Colon (tissue), 2 donors: ENCODE data around the gene FRMD7.
"Not testable (repeated sequence)": the region's sequence is repeated elsewhere in the genome, so short reads cannot be mapped to it uniquely, and the experiment has no call there.

Experiments used
- FAIRE-seq: peaks from 2 replicates; lab custom pipeline; 2012; peaks lifted over from hg19 to GRCh38; lab: Jason Lieb, UNC
- donor health status: control.
- donor health status: control.

FRMD7 gene

DNA sequence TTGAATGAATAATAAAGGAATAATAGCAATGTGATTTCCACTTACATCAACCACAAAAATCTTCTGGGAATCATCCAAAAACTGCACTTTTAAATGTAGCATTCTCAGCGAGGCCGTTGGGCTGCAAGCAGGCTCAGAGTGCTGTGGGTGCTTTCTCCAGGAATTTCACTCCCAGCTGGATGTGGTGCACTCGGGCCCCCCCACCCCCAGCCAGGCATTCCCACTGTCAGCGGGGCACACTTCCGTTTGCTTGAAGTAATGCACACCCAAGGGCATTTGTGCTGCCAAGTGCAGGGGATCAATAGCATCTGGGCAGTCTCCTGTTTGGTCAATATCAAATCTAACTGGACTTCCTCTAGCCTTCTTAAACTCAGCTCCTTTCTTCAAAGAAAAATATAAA, at the start of gene FRMD7:
TSS of gene FRMD7 (minus strand) at position 278 of the 400 bp plus-strand sequence. CDS start at position 102, 176 bp downstream.
- FAIRE-seq = no peak

DNA sequence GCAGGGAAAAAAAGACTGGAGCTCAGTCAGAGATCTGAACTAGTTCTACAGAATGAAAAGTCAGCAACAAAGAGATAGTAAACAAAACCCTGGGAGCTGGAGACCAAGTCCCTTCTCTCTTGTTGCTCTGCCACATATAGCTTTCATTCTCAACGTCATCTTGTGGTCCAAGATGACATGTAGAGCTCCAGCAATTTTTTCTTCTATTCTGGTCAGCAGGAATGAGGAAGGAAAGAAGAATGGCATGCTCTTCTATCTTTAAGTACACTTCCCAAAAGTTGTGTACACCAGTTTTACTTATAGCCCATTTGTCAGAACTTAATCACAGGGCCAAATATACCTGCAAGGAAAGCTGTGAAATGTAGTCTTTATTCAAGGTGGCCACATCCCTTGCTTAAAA, 45.8 kb upstream of the FRMD7 start:
- FAIRE-seq = no peak

- no peak for FAIRE-seq
Observed at GRCh38 chrX:132171881-132172280, 44.1 kb upstream of the FRMD7 start.

DNA sequence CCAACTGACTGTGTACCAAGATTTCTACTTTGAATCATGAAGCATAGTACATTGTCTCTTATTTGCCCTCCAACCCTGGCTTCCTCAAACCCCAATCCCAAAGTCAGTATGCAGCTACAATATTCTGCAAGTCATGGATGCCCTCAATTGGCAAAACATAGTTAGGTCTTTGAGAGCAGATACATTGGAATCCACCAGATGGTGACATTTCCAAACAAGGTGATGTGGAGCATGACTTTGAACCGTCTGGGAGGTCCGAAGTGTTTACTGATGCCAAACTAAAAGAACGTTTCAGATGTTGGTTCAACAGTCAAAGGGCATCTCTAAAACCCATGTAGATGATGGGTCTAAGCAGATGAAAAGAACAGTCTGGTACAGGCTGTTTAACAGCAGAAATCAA, 43.7 kb upstream of the FRMD7 start:
- FAIRE-seq = no peak

GRCh38 chrX:132169554-132169953, 41.7 kb upstream of the FRMD7 start:
- no peak for FAIRE-seq

DNA sequence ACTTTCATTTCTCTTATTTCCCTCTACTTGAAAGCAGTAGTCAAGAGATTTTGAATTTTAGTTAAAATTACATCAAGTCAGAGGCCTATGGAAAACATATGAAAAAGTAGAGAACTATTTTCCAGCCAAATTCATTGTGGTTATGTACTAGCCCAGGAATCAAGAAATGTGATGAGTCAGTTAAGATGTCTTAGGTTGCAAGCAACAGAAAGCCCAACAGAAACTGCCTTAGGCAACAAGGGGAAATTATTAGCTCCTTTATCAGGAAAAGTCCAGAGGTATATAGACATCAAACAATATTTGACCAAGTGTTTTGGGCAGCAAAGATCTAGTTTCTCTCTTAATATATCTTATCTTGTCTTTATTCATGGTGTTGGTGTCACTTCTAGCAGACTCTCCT, 37.8 kb upstream of the FRMD7 start:
- FAIRE-seq = no peak

GRCh38 chrX:132165005-132165404, 37.2 kb upstream of the FRMD7 start:
- FAIRE-seq = no peak

- FAIRE-seq = not testable (repeated sequence)
Observed at GRCh38 chrX:132163094-132163493, 35.3 kb upstream of the FRMD7 start.

DNA sequence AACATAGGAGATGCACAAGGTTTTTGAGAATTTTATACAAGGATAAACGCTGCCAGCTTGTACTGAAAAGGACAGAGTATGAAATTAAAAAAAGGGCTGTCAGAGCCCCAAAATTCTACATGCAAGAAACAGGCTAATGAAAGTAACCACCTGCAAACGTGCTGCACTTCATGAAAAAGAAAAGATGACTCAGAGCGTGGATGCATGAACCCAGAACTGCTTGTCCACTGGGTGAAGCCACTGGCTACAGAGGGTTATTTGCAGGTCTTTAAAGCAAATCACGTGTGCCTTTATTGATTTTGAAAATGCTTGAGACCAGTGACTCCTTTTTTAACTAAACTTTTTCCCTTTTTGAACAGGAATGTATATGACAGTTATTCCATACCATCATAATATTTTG, 25.3 kb upstream of the FRMD7 start:
- no peak for FAIRE-seq

- peak; percentile 36 for FAIRE-seq
Observed at GRCh38 chrX:132146456-132146855, 18.6 kb upstream of the FRMD7 start.

DNA sequence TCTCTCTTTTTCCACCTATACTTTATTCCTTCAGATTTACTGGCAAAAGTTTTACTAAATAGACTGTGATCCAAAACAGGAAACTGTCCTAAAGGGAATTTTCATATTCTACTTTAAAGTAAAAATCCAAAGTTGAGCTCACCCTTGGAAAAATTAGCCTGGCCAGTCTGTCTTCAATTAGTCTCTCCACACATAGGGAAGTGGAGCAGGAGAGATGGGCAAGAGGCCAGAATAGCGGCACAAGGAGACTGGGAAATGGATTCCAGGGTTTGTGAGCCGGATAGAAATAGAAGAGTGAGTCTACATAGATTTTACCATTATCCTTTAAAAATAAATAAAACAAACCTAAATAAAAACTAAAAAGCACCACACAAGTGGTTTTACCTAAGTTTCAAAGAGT, 16.2 kb upstream of the FRMD7 start:
- no peak for FAIRE-seq

DNA sequence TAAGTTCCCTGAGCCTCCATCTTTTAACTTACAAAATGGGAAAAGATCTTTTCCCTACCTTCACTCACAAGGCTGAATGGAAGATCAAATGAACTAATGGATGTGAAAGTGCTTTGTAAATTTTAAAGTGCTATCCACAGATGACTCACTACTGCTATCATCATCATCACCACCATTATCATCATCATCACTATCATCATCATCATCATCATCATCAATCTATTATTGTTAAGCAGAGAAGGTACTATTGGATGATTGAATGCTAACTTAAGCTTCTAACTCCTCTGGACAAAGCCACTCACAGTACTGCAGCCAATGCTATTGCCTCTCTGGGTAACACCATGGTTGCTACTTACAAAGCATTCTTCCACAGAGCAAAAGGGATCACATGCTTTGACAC, 1.9 kb downstream of the FRMD7 start:
- FAIRE-seq = no peak

- no peak for FAIRE-seq
Observed at GRCh38 chrX:132120913-132121312, 6.9 kb downstream of the FRMD7 start.

DNA sequence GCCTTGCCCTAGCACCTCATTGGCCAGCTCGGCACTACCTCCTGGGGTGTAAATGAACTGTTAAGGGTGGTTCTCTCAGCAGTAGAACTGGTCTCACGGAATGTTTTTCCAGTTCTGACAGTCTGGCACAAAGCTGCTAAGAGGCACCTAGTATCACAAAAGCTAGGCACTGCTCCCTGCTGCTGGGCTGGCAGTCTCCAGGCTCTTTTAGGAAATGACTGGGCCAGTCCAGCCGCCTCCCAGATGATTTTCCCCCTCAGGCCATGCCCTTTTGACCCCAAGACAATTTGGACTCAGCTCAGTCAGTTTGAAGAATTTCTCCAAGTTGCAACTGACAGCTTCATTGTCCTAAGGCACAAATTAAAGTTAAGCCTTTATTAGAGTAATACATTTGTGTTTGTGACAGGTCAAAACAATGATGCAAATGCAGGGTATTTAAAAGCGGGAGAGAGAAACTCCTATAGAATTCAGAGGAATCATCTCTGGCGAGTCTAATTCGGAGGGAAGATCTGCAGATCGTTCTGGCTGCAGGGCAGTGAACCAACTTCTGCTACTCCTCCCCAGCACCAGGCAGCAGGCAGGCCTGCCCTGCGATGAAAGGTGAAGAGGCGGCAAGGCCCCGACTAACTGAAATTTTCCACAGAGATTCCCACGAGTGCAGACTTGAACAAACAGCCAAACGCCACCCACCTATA, 7.9 kb downstream of the FRMD7 start:
- FAIRE-seq = no peak

GRCh38 chrX:132119283-132119682, 8.5 kb downstream of the FRMD7 start:
- FAIRE-seq = no peak

GRCh38 chrX:132118358-132118757, 9.5 kb downstream of the FRMD7 start:
- no peak for FAIRE-seq

DNA sequence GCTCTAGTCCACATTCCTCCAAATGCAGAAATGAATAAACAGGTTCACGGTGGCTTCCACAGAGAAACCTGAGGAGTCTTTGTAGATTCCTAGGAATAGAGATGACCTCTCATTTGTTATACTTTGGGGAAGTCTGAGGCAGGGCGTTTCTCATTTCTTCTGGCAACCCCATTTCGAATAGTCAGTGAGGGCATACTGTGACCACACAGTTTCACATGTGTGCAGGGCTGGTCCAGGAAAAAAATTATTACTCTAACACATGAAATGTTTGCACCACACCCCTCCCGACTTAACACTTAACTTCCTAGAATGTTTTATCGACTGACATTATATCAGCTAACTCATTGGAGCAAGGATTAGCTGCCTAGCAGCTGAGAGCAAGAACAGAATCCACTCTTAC, 12.0 kb downstream of the FRMD7 start:
- no peak for FAIRE-seq

DNA sequence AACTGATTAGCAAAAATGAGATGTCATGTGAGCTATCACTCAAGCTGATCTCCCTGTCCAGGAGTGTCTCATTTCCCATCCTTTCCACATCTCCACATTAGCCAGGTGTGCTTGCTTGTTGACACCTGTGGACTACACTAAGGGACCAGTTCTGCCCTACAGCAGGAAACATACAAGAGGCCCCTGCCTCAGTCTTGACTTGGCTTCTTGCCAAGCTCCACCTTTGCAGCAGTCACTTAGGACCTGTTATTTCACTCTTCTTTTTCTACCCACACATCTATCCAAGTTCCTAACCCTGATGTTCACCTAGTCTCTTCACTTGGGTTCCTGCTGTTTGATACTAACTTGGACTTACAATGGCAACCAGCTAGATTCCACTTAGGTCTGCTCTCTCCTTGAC, 13.2 kb downstream of the FRMD7 start:
- no peak for FAIRE-seq

DNA sequence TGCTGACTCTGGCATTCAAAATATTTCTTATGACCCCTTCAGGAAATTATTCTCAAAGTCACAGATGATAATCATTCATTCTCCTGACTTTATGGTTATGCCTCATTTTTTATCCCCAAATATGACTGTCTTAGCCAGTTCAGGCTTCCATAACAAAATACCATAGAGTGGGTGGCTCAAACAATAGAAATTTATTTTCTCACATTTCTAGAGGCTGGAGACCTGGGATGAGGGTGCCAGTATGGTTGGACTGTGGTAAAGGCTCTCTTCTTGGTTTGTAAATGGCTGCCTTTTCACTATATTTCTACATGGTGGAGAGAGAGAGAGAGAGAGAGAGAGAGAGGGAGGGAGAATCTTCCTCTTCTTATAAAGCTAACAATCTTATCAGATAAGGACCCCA, 20.5 kb downstream of the FRMD7 start:
- FAIRE-seq = no peak

DNA sequence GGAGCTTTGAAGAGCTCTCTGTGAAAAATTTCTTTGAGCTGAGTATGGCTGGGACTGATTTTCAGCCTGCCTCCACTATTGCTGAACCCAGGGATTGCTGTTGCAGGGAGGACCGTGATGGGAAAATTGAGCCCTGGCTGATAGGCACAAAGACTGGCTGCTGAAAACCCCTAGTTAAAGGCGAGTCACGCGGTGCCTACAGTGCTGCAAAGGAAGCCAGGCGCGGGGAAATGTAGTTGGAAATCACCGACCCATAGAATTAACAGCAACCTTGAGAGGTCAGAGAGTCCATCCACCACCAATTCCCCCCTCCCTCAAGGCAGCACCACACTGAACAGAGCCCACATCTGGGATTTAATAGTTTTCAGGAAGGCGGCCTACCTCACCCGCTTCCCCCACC, 26.0 kb downstream of the FRMD7 start:
- no peak for FAIRE-seq

DNA sequence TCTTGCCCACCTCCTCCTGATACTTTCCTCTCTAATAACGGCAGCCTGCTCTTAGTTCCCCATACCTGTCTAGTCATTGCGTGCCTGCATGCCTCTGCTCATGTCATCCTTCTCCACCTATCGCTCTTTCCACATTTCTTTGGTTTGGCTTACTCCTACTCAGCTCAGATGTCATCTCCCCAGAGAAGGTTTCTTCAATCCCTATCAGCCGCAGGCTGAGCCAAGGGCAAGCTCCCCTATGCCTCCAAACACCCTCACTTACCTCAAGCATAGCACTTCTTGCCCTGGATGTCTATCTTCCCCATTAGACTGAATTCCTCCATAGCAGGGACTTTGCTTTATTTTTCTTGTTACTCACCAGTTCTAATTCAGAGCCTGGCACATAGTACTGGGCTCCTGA, 26.6 kb downstream of the FRMD7 start:
- FAIRE-seq = no peak

DNA sequence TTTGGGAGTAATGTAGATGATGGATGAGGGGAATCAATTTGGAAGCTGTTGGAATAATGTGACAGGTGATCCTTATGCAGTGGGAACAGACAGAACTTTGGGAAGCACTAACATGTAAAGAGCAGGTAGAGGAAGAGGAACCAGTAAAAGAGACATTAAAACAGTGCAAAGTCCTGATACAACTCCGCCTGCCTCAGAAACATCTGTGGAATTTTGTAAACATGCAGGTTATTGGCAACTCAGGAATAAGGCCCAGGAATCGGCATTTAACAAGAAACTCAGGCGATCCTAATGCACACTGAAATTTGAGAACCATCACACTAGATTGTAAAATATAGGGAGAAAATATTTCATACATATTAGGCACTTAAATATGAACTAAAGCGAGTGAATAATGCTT, 29.1 kb downstream of the FRMD7 start:
- peak; percentile 91 for FAIRE-seq

- no peak for FAIRE-seq
Observed at GRCh38 chrX:132094164-132094563, 33.7 kb downstream of the FRMD7 start.

DNA sequence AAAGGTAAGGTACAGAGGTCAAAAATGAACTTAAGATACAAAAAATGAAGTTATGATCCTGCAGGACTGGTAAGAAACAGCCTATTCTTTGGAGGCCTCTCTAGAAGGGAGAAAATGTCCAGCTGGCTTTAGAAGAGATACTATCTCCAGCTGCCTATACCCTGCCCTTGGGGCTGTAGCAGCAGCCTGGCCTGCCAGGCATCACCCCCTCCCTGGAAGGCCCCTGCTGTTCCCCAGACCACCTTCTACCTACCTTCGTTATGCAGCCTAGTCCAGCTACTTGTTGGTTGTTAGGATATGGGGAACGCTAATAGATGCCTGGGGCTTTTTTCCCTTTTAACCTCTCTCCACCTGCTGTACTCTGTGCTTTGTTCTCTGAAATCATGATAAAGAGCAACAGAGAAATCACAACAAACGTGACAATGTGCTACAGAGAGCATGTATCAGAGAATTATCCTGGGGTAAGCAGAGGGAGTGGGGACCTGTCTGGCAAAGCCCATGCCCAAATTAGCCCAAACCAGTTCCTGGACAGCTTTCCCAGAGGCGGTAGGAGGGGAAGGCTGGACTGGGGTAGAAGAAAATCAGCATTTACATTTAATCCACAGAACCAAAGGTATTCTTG, 34.5 kb downstream of the FRMD7 start:
- FAIRE-seq = no peak
